ENCODE measurements around the gene ADAP1.

ADAP1 gene

GRCh38 chr7:923108-924041, 31.1 kb downstream of the ADAP1 start:
- DNase-seq (ENCODE audit: low read depth, low spot score): no peak

- no peak for DNase-seq (ENCODE audit: low read depth, low spot score)
These were observed 32.0 kb downstream of the ADAP1 start for GRCh38 chr7:922334-923107.

DNA sequence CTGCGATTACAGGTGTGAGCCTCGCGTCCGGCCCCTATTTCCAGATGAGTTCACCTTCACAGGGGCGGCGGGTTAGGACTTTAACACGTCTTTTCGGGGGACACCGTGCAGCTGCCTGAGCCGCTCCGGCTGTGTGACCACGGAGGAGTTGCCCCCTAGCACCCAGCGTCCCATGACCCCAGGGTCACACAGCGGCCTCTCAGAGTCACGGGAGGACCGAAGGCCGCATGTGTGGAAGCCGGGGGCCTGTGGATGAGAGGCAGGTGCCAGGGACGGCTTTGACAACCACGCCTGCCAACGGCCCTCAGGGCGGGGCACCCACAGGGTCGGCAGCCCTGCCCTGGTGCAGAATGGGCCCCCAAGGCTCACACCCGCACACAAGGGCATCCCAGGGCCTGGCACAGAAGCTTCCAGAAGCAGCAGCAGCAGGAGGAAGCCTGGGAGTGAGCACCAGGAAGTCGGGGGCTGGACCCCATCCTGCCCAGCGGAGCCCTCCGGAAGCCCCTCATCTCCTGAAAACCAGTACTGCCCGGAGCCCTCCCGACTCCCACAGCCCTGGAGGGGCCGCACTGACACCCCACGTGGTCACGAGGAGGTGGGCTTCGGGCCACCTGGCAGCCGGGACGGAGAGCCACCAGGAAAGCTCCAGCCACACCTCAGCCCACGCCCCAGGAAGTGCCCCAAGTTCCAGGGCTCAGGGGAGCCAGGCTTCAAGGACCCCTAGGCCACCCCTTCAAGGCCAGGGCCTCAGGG, 32.7 kb downstream of the ADAP1 start:
- DNase-seq (ENCODE audit: low read depth, low spot score): no peak

DNA sequence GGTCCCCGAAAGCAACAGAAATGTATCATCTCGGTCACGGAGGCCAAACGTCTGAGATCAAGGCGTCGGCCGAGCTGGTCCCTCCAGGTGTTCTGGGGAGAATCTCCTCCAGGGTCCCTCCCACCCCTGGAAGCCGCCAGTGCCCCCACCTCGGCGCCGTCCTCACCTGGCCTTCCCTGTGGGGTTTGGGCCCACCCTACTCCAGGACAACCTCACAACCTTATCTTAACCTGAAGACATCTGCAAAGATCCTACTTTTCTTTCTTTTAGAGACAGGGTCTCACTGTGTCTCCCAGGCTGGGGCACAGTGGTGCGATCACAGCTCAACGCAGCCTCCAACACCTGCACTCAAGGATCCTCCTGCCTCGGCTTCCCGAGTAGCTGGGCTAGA, 33.4 kb downstream of the ADAP1 start:
- DNase-seq (ENCODE audit: low read depth, low spot score): no peak

DNA sequence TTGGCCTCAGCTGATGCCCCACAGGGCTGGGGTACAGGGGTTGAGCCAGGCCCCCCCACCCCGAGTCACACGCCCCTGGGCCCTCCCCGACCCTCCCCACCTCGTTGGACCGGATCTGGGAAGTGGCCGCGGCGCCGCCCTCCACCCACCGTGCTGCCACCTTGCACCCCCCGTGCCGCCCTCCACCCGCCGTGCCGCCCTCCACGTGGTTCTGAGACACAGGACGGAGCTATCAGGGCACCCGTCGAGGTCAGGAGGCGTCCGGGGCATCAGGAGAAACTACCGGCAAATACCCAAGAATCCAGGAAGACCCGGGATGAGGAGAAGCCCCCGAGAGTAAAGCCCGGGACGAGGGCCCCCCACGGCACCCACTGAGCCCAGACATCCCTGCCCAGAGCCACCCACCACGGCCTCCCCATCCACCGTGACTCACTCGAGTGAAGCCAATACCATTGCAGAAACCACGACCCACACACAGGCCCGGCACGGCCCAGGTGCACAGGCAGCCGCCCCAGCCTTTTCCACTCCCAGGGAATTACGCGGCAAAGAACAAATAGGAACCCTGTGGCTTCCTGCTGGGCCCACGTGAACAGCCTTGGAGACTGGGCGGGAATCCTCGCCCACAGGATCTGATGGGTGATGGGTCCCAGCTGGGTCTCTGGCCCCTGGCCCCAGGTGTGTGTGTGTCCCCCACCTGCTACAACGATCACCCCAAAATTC, 34.0 kb downstream of the ADAP1 start:
- no peak for DNase-seq (ENCODE audit: low read depth, low spot score)

- no peak for DNase-seq (ENCODE audit: low read depth, low spot score)
These were observed 34.5 kb downstream of the ADAP1 start for GRCh38 chr7:919924-920341.

- DNase-seq (ENCODE audit: low read depth, low spot score): no peak
These were observed 35.4 kb downstream of the ADAP1 start for GRCh38 chr7:919114-919442.

DNA sequence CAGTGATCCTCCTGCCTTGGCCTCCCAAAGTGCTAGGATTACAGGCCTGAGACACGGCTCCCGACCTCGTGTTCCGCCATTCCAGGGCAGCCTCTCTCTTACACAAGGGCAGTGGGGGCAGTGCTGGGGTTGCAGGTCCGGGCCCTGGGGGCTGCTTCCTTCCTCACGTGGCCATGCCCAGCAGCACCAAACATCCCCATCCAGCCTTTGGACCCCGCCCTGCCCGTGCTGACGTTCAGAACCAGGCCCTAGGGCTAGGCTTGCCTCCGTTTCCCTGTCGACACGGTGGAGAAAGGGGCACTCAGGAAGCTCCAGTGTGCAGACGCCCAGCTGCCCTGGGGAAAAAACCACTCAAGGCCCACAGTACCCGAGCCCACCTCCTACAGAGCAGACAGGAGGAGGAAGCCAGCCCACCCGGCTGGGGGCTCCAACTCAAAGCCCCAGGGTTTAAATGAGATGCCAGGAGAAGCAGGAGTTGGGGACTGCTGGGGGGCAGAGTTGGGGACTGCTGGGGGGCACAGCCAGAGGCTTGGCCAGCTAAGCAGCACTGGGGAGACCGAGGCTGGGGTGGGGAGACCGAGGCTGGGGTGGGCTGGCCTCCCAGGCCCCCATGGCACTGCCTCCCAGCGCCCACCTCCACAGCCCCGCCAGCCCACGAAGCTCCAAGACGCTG, 35.9 kb downstream of the ADAP1 start:
- no peak for DNase-seq (ENCODE audit: low read depth, low spot score)

DNA sequence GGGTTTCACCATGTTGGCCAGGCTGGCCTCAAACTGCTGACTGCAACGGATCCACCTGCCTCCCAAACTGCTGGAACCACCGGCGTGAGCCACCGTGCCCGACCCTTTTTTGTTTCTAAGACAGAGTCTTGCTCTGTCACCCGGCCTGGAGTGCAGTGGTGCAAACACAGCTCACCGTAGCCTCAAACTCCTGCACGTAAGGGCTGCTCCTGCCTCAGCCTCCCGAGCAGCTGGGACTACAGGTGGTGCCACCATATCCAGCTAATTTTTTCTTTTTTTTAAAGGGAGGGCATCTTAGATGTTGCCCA, 36.4 kb downstream of the ADAP1 start:
- DNase-seq (ENCODE audit: low read depth, low spot score): no peak

GRCh38 chr7:917255-918117, 37.0 kb downstream of the ADAP1 start:
- no peak for DNase-seq (ENCODE audit: low read depth, low spot score)

- DNase-seq (ENCODE audit: low read depth, low spot score): no peak
These were observed 38.1 kb downstream of the ADAP1 start for GRCh38 chr7:916291-916941.

- no peak for DNase-seq (ENCODE audit: low read depth, low spot score)
These were observed 38.9 kb downstream of the ADAP1 start for GRCh38 chr7:915291-916218.

DNA sequence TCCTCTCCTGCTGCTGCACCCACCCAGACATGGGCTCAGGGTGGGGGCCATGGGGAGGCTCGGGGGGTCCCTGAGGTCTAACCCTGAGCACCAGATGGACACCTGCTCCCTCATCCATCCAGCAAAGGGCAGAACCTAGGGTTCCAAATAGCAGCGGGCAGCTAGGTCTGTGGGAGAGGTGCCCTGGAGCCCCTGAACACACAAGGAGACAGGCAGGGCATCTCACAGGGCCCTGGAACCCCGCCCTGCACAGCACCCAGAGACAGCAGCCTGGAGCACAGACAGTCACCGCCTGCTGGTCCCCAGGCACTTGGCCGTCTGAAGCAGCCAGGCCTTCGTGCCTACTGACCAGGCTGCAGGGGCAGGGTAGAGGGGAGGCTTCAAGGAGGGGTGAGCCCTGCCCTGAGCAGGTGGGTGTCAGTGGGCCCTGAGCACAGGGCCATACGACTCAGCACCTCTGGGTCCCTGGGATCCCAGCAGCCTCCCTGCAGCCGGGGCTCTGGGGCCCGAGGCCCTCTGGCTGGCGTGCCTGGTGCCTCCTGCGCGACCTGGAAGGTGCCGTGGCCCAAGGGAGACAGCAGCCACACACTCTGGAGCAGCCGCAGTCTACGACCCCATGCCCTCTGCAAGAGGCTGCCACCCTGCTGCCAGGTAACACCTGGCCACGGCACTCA, 39.8 kb downstream of the ADAP1 start:
- DNase-seq (ENCODE audit: low read depth, low spot score): no peak

- DNase-seq (ENCODE audit: low read depth, low spot score): no peak
These were observed 40.6 kb downstream of the ADAP1 start for GRCh38 chr7:913736-914520.

GRCh38 chr7:911791-912480, 42.5 kb downstream of the ADAP1 start:
- no peak for DNase-seq (ENCODE audit: low read depth, low spot score)

DNA sequence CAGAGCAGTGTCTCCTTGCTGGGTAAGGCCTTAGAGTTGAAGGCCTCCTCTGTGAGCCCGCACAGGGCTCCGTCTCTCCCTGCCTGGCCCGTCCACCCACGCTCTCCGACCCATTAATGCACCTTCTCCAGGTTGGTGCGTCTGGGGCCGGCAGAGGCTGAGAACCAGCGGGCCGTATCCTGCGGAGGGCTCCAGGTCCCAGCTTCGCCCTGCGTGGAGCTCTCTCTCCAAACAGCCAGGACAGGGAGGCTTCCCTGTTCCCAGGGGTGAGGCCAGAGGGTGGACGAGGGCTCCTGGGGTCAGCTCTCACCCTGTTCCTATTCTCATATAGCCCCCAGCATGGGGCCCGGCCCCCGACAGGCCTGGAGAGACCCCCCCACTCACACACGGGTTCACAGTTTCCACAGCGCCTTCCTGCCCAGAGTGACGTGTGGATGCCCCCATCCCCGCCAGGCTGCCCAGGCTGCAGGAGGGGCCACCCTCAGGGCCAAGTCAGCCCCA, 43.5 kb downstream of the ADAP1 start:
- DNase-seq (ENCODE audit: low read depth, low spot score): no peak

Data from iPS DF 19.7 (cell line).